ENCODE data around the gene CEP44.

Gene CEP44

GRCh38 chr4:174373821-174374220 is 90.1 kb downstream of the CEP44 start:
- no peak for TF ChIP-seq ZFX (IDR thresholded peaks at IDR 0.05; ENCODE audit: borderline replicate concordance)
- TF ChIP-seq CTCF (IDR thresholded peaks at IDR 0.05) = no peak
- no peak overlapping the region for H3K27ac ChIP-seq

- TF ChIP-seq CTCF (IDR thresholded peaks at IDR 0.05) = no peak
- H3K27ac ChIP-seq = no peak overlapping the region
These were observed 91.7 kb downstream of the CEP44 start for GRCh38 chr4:174375422-174375821.

- no peak for TF ChIP-seq CTCF (IDR thresholded peaks at IDR 0.05)
- no peak for TF ChIP-seq ZFX (IDR thresholded peaks at IDR 0.05; ENCODE audit: borderline replicate concordance)
- no peak overlapping the region for H3K27ac ChIP-seq
These were observed 93.9 kb downstream of the CEP44 start for GRCh38 chr4:174377613-174378012.

GRCh38 chr4:174378951-174379350 is 95.2 kb downstream of the CEP44 start:
- TF ChIP-seq ZFX (IDR thresholded peaks at IDR 0.05; ENCODE audit: borderline replicate concordance) (no peak), CTCF (IDR thresholded peaks at IDR 0.05) (no peak)
- H3K27ac ChIP-seq = no peak overlapping the region

GRCh38 chr4:174380206-174380605 is 96.5 kb downstream of the CEP44 start:
- H3K27ac ChIP-seq = peak overlapping the region; percentile 31

GRCh38 chr4:174380699-174381439 is 97.2 kb downstream of the CEP44 start:
- H3K27ac ChIP-seq = no peak overlapping the region
- TF ChIP-seq CTCF (IDR thresholded peaks at IDR 0.05) (no peak), ZFX (IDR thresholded peaks at IDR 0.05; ENCODE audit: borderline replicate concordance) (no peak)

GRCh38 chr4:174381440-174381800 is 97.7 kb downstream of the CEP44 start:
- no peak for TF ChIP-seq ZFX (IDR thresholded peaks at IDR 0.05; ENCODE audit: borderline replicate concordance)
- TF ChIP-seq CTCF (IDR thresholded peaks at IDR 0.05) = no peak
- no peak overlapping the region for H3K27ac ChIP-seq
